Testis (tissue), 3 donors: ENCODE results near the gene MBP. TPM values are rescaled to one million over a fixed set of nuclear protein-coding genes. Genes with fewer than 3 reads are reported as not detected.

ENCODE experiments used
- DNase-seq: peaks from one replicate; pipeline ENCODE4 v3.0.0-alpha.2; 2019
- H3K27ac ChIP-seq, 2 donors: fragments of 200-600 bp; sonication (generic); one replicate each; pipeline ENCODE4 v1.5.1; 2019
- H3K27me3 ChIP-seq: fragments of 200-600 bp; sonication (generic); one replicate; pipeline ENCODE4 v1.5.1; 2019
- H3K36me3 ChIP-seq: fragments of 200-600 bp; sonication (generic); one replicate; pipeline ENCODE4 v1.5.1; 2017; ENCODE audit warnings: low read depth; ENCODE audit errors: missing control alignments
- H3K4me1 ChIP-seq: fragments of 200-600 bp; sonication (generic); one replicate; pipeline ENCODE4 v1.5.1; 2019
- H3K4me3 ChIP-seq, 2 donors: fragments of 200-600 bp; sonication (generic); one replicate each; pipeline ENCODE4 v1.5.1; 2017 to 2019
- H3K9me3 ChIP-seq: fragments of 200-600 bp; sonication (generic); one replicate; pipeline ENCODE4 v1.5.1; 2017
- POLR2A ChIP-seq: fragments of 450-650 bp; IDR thresholded peaks from one replicate; pipeline ENCODE4 v1.6.1; 2017; ENCODE audit warnings: antibody characterized with exemption, mild to moderate bottlenecking, moderate library complexity
- WGBS, 2 donors: methylation state at CpG; one replicate each; pipeline ENCODE4 v1.1.5; 2018; 5-methylcytosine and 5-hydroxymethylcytosine counted together
- intact Hi-C: fragments of 100-400 bp; cut with DNase I; formaldehyde crosslinking; loops from one replicate; pipeline ENCODE4 v1.15.1; 2023; ENCODE audit warnings: low total_unique reads
- polyA plus RNA-seq: library from polyadenylated mRNA; stranded (reverse); fragments of 350-450 nt; fragmentation: Illumina TruSeq; extraction: RNeasy Lipid Tissue Mini Kit (QIAGEN cat#74804); gene quantifications from one replicate; pipeline ENCODE4 v1.2.3, GENCODE V29; 2014; ENCODE audit warnings: low read depth, low replicate concordance; ENCODE audit not compliant: insufficient read depth
- total RNA-seq, 2 donors: library from RNA; depleted of rRNA; stranded (reverse); fragments of >200 nt; gene quantifications; one replicate each; pipeline ENCODE4 v1.2.3, GENCODE V29; 2016
- TF ChIP-seq, protein P1 (sequence below), 3 experiments: fragments of 450-650 bp in 2 of 3; fragments of 200-600 bp in 1 of 3; sonication (generic) in 1 of 3; IDR thresholded peaks; one replicate each; pipeline ENCODE4 v1.5.1; 2016 to 2019; ENCODE audit warnings: antibody characterized with exemption in 3 of 3, mild to moderate bottlenecking in 2 of 3, moderate library complexity in 1 of 3

The MBP gene
- total and polyA plus RNA-seq, 3 donors from 2014 or later = 15.4 to 20.3 (median 16.7) TPM

DNA sequence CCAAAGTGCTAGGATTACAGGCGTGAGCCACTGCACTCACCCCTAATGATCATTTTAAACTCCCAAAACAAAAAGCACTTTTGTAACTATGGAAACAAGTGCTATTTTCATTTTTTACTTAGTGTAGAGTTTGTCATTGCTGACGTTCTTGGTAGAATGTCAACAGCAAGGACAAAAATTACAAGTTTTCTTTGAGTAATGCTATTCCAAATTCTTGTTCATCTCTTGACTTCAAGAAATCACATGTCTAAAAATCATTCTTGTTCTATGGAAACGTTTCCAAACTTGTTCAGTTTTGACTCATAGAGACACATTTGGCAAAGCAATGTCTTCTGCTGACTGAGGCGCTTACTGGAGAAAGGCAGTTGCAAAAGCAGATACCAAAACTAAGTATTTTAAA lies 82.6 kb downstream of the MBP start:
- no peaks in the 10 kb centered on the region for H3K27me3 ChIP-seq
- DNase-seq = no peak
- no peaks in the 10 kb centered on the region for H3K36me3 ChIP-seq
- H3K4me3 ChIP-seq = no peak overlapping the region
- WGBS, 2 donors = 71 to 78% methylated on average over 4 of the region's 4 CpGs
- intact Hi-C loops = loop anchor here (10.0 kb wide), 1 partner anchor 45 kb away; no protein-coding TSS in a partner anchor
- peaks cover 7% of the 10 kb centered on the region for H3K4me1 ChIP-seq
- no peaks in the 10 kb centered on the region for H3K9me3 ChIP-seq
- H3K27ac ChIP-seq = no peak overlapping the region
- TF ChIP-seq, protein P1, sequence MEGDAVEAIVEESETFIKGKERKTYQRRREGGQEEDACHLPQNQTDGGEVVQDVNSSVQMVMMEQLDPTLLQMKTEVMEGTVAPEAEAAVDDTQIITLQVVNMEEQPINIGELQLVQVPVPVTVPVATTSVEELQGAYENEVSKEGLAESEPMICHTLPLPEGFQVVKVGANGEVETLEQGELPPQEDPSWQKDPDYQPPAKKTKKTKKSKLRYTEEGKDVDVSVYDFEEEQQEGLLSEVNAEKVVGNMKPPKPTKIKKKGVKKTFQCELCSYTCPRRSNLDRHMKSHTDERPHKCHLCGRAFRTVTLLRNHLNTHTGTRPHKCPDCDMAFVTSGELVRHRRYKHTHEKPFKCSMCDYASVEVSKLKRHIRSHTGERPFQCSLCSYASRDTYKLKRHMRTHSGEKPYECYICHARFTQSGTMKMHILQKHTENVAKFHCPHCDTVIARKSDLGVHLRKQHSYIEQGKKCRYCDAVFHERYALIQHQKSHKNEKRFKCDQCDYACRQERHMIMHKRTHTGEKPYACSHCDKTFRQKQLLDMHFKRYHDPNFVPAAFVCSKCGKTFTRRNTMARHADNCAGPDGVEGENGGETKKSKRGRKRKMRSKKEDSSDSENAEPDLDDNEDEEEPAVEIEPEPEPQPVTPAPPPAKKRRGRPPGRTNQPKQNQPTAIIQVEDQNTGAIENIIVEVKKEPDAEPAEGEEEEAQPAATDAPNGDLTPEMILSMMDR (IDR thresholded peaks at IDR 0.05) = no peak

GRCh38 chr18:77047803-77048419 lies 84.7 kb downstream of the MBP start:
- Histone ChIP-seq H3K4me1 (no peaks in the 10 kb centered on the region), H3K27ac (no peak overlapping the region), H3K4me3 (no peak overlapping the region), H3K9me3 (no peaks in the 10 kb centered on the region), H3K27me3 (no peaks in the 10 kb centered on the region), H3K36me3 (no peaks in the 10 kb centered on the region)
- intact Hi-C loops = no loop called here
- DNase-seq = no peak
- TF ChIP-seq, protein P1 (IDR thresholded peaks at IDR 0.05) = no peak
- TF ChIP-seq POLR2A = no peak
- WGBS, 2 donors = 75 to 91% methylated on average over 8 of the region's 8 CpGs

GRCh38 chr18:77046994-77047393 lies 85.6 kb downstream of the MBP start:
- Histone ChIP-seq H3K27me3 (no peaks in the 10 kb centered on the region), H3K36me3 (no peaks in the 10 kb centered on the region), H3K4me3 (no peak overlapping the region), H3K9me3 (no peaks in the 10 kb centered on the region), H3K27ac (no peak overlapping the region), H3K4me1 (no peaks in the 10 kb centered on the region)
- no peak for TF ChIP-seq POLR2A
- TF ChIP-seq, protein P1 (IDR thresholded peaks at IDR 0.05) = no peak
- DNase-seq = no peak
- WGBS, 2 donors = 90 to 93% methylated on average over 17 of the region's 17 CpGs
- intact Hi-C loops = no loop called here

- Histone ChIP-seq H3K36me3 (no peaks in the 10 kb centered on the region), H3K4me1 (no peaks in the 10 kb centered on the region), H3K27ac (no peak overlapping the region), H3K27me3 (no peaks in the 10 kb centered on the region), H3K4me3 (no peak overlapping the region), H3K9me3 (no peaks in the 10 kb centered on the region)
- WGBS, 2 donors = 72 to 98% methylated on average over 5 to 9 of the region's 9 CpGs
- intact Hi-C loops = no loop called here
- TF ChIP-seq, protein P1 (IDR thresholded peaks at IDR 0.05) = no peak
- TF ChIP-seq POLR2A = no peak
- no peak for DNase-seq
These were observed 86.2 kb downstream of the MBP start for GRCh38 chr18:77046409-77046808.

GRCh38 chr18:77045677-77046076 lies 86.9 kb downstream of the MBP start:
- Histone ChIP-seq H3K27ac (no peak overlapping the region), H3K36me3 (no peaks in the 10 kb centered on the region), H3K9me3 (no peaks in the 10 kb centered on the region), H3K4me3 (no peak overlapping the region), H3K4me1 (no peaks in the 10 kb centered on the region), H3K27me3 (no peaks in the 10 kb centered on the region)
- 89 to 93% methylated on average over 6 of the region's 6 CpGs for WGBS, 2 donors
- intact Hi-C loops = no loop called here
- TF ChIP-seq, protein P1 (IDR thresholded peaks at IDR 0.05) = no peak
- TF ChIP-seq POLR2A = no peak
- DNase-seq = no peak
